IMR-90 (cell line): Measurements from ENCODE around the gene PRKCE. TPM values are rescaled to one million over a fixed set of nuclear protein-coding genes. Genes with fewer than 3 reads are reported as not detected.

ENCODE experiments used
- ATAC-seq: fragments of 200-7000 bp; cut with Tn5 transposase; 2 replicates; pipeline ENCODE4 v1.9.1; 2020; ENCODE audit warnings: low read depth, mild to moderate bottlenecking, moderate library complexity
- BruUV-seq: library from RNA; stranded (reverse); fragments of 400-500 nt; replicated peaks from 2 replicates; lab custom pipeline; 2021; lab: Mats Ljungman, UMichigan
- CTCF ChIA-PET: fragments of 300-600 bp; formaldehyde crosslinking; extraction: SDS; loops from one replicate; lab custom pipeline; 2021; ENCODE audit warnings: antibody characterized with exemption; lab: Yijun Ruan, JAX
- POLR2A ChIA-PET: fragments of 300-600 bp; sonication (Branson Sonifier 250); formaldehyde crosslinking; loops from one replicate; lab custom pipeline; 2022; ENCODE audit warnings: antibody characterized with exemption; ENCODE audit not compliant: unreplicated experiment; lab: Charles Lee
- DNase-seq: peaks from one replicate; pipeline ENCODE4 v3.0.0; 2013
- H2AFZ ChIP-seq: replicated peaks from 2 replicates; pipeline ENCODE3; 2013; ENCODE audit warnings: low read length, mild to moderate bottlenecking; ENCODE audit not compliant: poor library complexity
- H2AK5ac ChIP-seq: 2 replicates; pipeline ENCODE4 v1.6.1; 2013; ENCODE audit warnings: low read depth, low read length, inconsistent platforms
- H2AK9ac ChIP-seq: replicated peaks from 2 replicates; pipeline ENCODE3; 2013; ENCODE audit warnings: mild to moderate bottlenecking, low read depth, low read length, moderate library complexity; ENCODE audit not compliant: poor library complexity
- H2BK120ac ChIP-seq: 2 replicates; pipeline ENCODE4 v1.6.1; 2013; ENCODE audit warnings: low read depth, low read length, inconsistent platforms
- H2BK15ac ChIP-seq: 3 replicates; pipeline ENCODE4 v1.6.1; 2013; ENCODE audit warnings: low read depth, low read length, inconsistent platforms
- H2BK20ac ChIP-seq: 2 replicates; pipeline ENCODE4 v1.6.1; 2013; ENCODE audit warnings: low read depth, mild to moderate bottlenecking, inconsistent platforms, low read length, moderate library complexity
- H2BK5ac ChIP-seq: 2 replicates; pipeline ENCODE4 v1.6.1; 2013; ENCODE audit warnings: mild to moderate bottlenecking, low read depth, low read length, inconsistent platforms; ENCODE audit not compliant: poor library complexity, severe bottlenecking
- H3K14ac ChIP-seq: replicated peaks from 2 replicates; pipeline ENCODE4 v1.6.1; 2013; ENCODE audit warnings: low read depth, low read length, inconsistent platforms
- H3K18ac ChIP-seq: 2 replicates; pipeline ENCODE4 v1.6.1; 2013; ENCODE audit warnings: low read depth, low read length, control low read depth
- H3K23ac ChIP-seq: 2 replicates; pipeline ENCODE4 v1.6.1; 2013; ENCODE audit warnings: low read depth, low read length, inconsistent platforms
- H3K27ac ChIP-seq: 2 replicates; pipeline ENCODE4 v1.5.1; 2013; ENCODE audit warnings: mild to moderate bottlenecking, control low read depth, low read length; ENCODE audit not compliant: insufficient read depth
- H3K27me3 ChIP-seq: 2 replicates; pipeline ENCODE4 v1.6.1; 2013; ENCODE audit warnings: low read length; ENCODE audit not compliant: control insufficient read depth, insufficient read depth
- H3K36me3 ChIP-seq: 2 replicates; pipeline ENCODE4 v1.6.1; 2013; ENCODE audit warnings: low read length, mixed read lengths; ENCODE audit not compliant: control insufficient read depth, insufficient read depth
- H3K4ac ChIP-seq: 2 replicates; pipeline ENCODE4 v1.6.1; 2013; ENCODE audit warnings: low read depth, low read length, inconsistent platforms
- H3K4me1 ChIP-seq: 2 replicates; pipeline ENCODE4 v1.6.1; 2013; ENCODE audit warnings: low read length, mixed read lengths; ENCODE audit not compliant: control insufficient read depth, insufficient read depth
- H3K4me2 ChIP-seq: 2 replicates; pipeline ENCODE4 v1.6.1; 2013; ENCODE audit warnings: low read depth, mild to moderate bottlenecking, control low read depth, low read length, moderate library complexity
- H3K4me3 ChIP-seq: 2 replicates; pipeline ENCODE4 v1.5.1; 2013; ENCODE audit warnings: low read depth, mild to moderate bottlenecking, control low read depth, low read length, moderate library complexity; ENCODE audit not compliant: insufficient read depth
- H3K56ac ChIP-seq: 2 replicates; pipeline ENCODE4 v1.6.1; 2013; ENCODE audit warnings: low read length, inconsistent platforms; ENCODE audit not compliant: insufficient read depth; ENCODE audit errors: extremely low read depth
- H3K79me1 ChIP-seq, 2 experiments: 2 replicates each; pipeline ENCODE4 v1.6.1; 2013; ENCODE audit warnings: low read length in 2 of 2, inconsistent platforms in 1 of 2, low read depth in 1 of 2
- H3K9ac ChIP-seq: 2 replicates; pipeline ENCODE4 v1.6.1; 2013; ENCODE audit warnings: low read depth, low read length, control low read depth
- H3K9me1 ChIP-seq: 2 replicates; pipeline ENCODE4 v1.6.1; 2013; ENCODE audit warnings: low read length, inconsistent platforms; ENCODE audit not compliant: insufficient read depth
- H3K9me3 ChIP-seq: 2 replicates; pipeline ENCODE4 v1.6.1; 2013; ENCODE audit warnings: low read length; ENCODE audit not compliant: control insufficient read depth, insufficient read depth
- H4K20me1 ChIP-seq: 2 replicates; pipeline ENCODE4 v1.6.1; 2013; ENCODE audit warnings: low read length, inconsistent platforms; ENCODE audit not compliant: insufficient read depth
- H4K5ac ChIP-seq: 2 replicates; pipeline ENCODE4 v1.6.1; 2013; ENCODE audit warnings: mild to moderate bottlenecking, low read depth, low read length, control low read depth
- H4K8ac ChIP-seq, 2 experiments: 2 replicates each; pipeline ENCODE4 v1.6.1; 2013; ENCODE audit warnings: low read depth in 2 of 2, low read length in 2 of 2, control low read depth in 1 of 2, inconsistent platforms in 1 of 2
- H4K91ac ChIP-seq: 2 replicates; pipeline ENCODE4 v1.6.1; 2013; ENCODE audit warnings: low read depth, low read length, inconsistent platforms; ENCODE audit not compliant: insufficient read depth
- BHLHE40 ChIP-seq: fragments of 150-350 bp; IDR thresholded peaks from 2 replicates; pipeline ENCODE4 v1.6.1; 2016; ENCODE audit warnings: mild to moderate bottlenecking, low read depth, low read length
- CEBPB ChIP-seq: IDR thresholded peaks from 2 replicates; pipeline ENCODE4 v1.6.1; 2012; ENCODE audit warnings: low read depth, low read length, improper control_type of control experiment
- CHD1 ChIP-seq: IDR thresholded peaks from 2 replicates; pipeline ENCODE4 v1.6.1; 2012; ENCODE audit warnings: low read depth, low read length, improper control_type of control experiment
- ELK1 ChIP-seq: fragments of 150-350 bp; IDR thresholded peaks from 2 replicates; pipeline ENCODE4 v1.6.1; 2016; ENCODE audit warnings: low read depth, mild to moderate bottlenecking, low read length, moderate library complexity, borderline replicate concordance
- FOS ChIP-seq: fragments of 150-350 bp; IDR thresholded peaks from 2 replicates; pipeline ENCODE4 v1.6.1; 2016; ENCODE audit warnings: low read depth, low read length
- MAFK ChIP-seq: IDR thresholded peaks from 2 replicates; pipeline ENCODE4 v1.6.1; 2012; ENCODE audit warnings: low read depth, low read length, improper control_type of control experiment
- MAZ ChIP-seq: IDR thresholded peaks from 2 replicates; pipeline ENCODE4 v1.6.1; 2012; ENCODE audit warnings: low read depth, mild to moderate bottlenecking, low read length, improper control_type of control experiment, moderate library complexity, borderline replicate concordance
- MXI1 ChIP-seq: IDR thresholded peaks from 2 replicates; pipeline ENCODE4 v1.6.1; 2012; ENCODE audit warnings: low read depth, mild to moderate bottlenecking, low read length, moderate library complexity, borderline replicate concordance
- NFE2L2 ChIP-seq: fragments of 150-350 bp; IDR thresholded peaks from 2 replicates; pipeline ENCODE4 v1.6.1; 2016; ENCODE audit warnings: low read depth, mild to moderate bottlenecking, low read length
- POLR2A ChIP-seq: IDR thresholded peaks from 2 replicates; pipeline ENCODE4 v1.6.1; 2012; ENCODE audit warnings: mild to moderate bottlenecking, low read depth, low read length
- RAD21 ChIP-seq: IDR thresholded peaks from 2 replicates; pipeline ENCODE4 v1.6.1; 2012; ENCODE audit warnings: low read length, improper control_type of control experiment
- RCOR1 ChIP-seq: IDR thresholded peaks from 2 replicates; pipeline ENCODE4 v1.6.1; 2012; ENCODE audit warnings: mild to moderate bottlenecking, low read length, improper control_type of control experiment; ENCODE audit not compliant: insufficient replicate concordance
- RFX5 ChIP-seq: IDR thresholded peaks from 2 replicates; pipeline ENCODE4 v1.8.0; 2012; ENCODE audit warnings: low read depth, mild to moderate bottlenecking, low read length, moderate library complexity
- SMC3 ChIP-seq: fragments of 150-350 bp; IDR thresholded peaks from 2 replicates; pipeline ENCODE4 v1.6.1; 2016; ENCODE audit warnings: low read depth, mild to moderate bottlenecking, antibody characterized with exemption, low read length, moderate library complexity
- USF2 ChIP-seq: fragments of 150-350 bp; IDR thresholded peaks from 2 replicates; pipeline ENCODE4 v1.6.1; 2017; ENCODE audit warnings: mild to moderate bottlenecking, antibody characterized with exemption, low read length, low read depth
- WGBS, 2 experiments: methylation state at CpG; one replicate each; pipeline versions ENCODE4 v1.1.5 to v1.1.7; 2013; ENCODE audit warnings: missing lambda C conversion rate in 2 of 2; ENCODE audit not compliant: insufficient read length in 1 of 2; ENCODE audit errors: extremely low coverage in 2 of 2; 5-methylcytosine and 5-hydroxymethylcytosine counted together
- dilution Hi-C: fragments of 300-500 bp; cut with HindIII; formaldehyde crosslinking; loops from one replicate; pipeline ENCODE4 v1.14.3; 2018; ENCODE audit warnings: low sequenced_read_pairs; ENCODE audit not compliant: unreplicated experiment
- in situ Hi-C: fragments of 300-500 bp; cut with MboI; formaldehyde crosslinking; loops from 3 replicates; pipeline ENCODE4 v1.14.3; 2019; ENCODE audit warnings: low sequenced_read_pairs, inconsistent platforms, mixed read lengths
- intact Hi-C: fragments of 100-400 bp; cut with micrococcal nuclease; formaldehyde crosslinking; loops from 2 replicates; pipeline ENCODE4 v1.10.0; 2022
- polyA plus RNA-seq, 3 experiments: library from polyadenylated mRNA; depleted of rRNA; stranded (reverse); fragments of >200 nt; gene quantifications; 2 replicates each; pipeline ENCODE4 v1.2.3, GENCODE V29; 2012; ENCODE audit warnings: low replicate concordance in 1 of 3
- total RNA-seq: library from RNA; depleted of rRNA; stranded (reverse); fragments of >200 nt; gene quantifications from 2 replicates; pipeline ENCODE4 v1.2.3, GENCODE V29; 2012
- TF ChIP-seq, protein P1 (sequence below): conservative IDR thresholded peaks from 2 replicates; pipeline ENCODE4 v1.5.1; 2012; ENCODE audit warnings: mild to moderate bottlenecking, low read depth, low read length, improper control_type of control experiment

Gene PRKCE
- total and polyA plus RNA-seq, 2 of the 4 experiments (the other 2 are of a cell fraction): 8.1 to 32.4 TPM

- intact Hi-C loops (no loop called here), dilution Hi-C loops (no loop called here), in situ Hi-C loops (no loop called here)
- TF ChIP-seq USF2 (no peak), BHLHE40 (no peak), RCOR1 (no peak), CHD1 (no peak), MXI1 (no peak), SMC3 (no peak), MAFK (no peak), FOS (no peak), NFE2L2 (no peak), MAZ (no peak), CEBPB (no peak), RAD21 (no peak), POLR2A (no peak), ELK1 (no peak), RFX5 (no peak)
- TF ChIP-seq, protein P1, sequence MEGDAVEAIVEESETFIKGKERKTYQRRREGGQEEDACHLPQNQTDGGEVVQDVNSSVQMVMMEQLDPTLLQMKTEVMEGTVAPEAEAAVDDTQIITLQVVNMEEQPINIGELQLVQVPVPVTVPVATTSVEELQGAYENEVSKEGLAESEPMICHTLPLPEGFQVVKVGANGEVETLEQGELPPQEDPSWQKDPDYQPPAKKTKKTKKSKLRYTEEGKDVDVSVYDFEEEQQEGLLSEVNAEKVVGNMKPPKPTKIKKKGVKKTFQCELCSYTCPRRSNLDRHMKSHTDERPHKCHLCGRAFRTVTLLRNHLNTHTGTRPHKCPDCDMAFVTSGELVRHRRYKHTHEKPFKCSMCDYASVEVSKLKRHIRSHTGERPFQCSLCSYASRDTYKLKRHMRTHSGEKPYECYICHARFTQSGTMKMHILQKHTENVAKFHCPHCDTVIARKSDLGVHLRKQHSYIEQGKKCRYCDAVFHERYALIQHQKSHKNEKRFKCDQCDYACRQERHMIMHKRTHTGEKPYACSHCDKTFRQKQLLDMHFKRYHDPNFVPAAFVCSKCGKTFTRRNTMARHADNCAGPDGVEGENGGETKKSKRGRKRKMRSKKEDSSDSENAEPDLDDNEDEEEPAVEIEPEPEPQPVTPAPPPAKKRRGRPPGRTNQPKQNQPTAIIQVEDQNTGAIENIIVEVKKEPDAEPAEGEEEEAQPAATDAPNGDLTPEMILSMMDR: no peak
- no peak overlapping the region for H2AK9ac ChIP-seq
- no peaks in the 10 kb centered on the region for H3K36me3 ChIP-seq
- WGBS, 2 experiments: no CpG with 5 or more reads among the region's 3 CpGs
- H2BK20ac ChIP-seq: no peak overlapping the region
- no peak overlapping the region for H2AFZ ChIP-seq
- no peak overlapping the region for H3K56ac ChIP-seq
- H2BK5ac ChIP-seq: no peak overlapping the region
- no peak overlapping the region for H3K9ac ChIP-seq
- no peaks in the 10 kb centered on the region for H3K9me3 ChIP-seq
- H3K14ac ChIP-seq: no peak overlapping the region
- H3K18ac ChIP-seq: no peak overlapping the region
- ATAC-seq (peak; percentile 40), DNase-seq (no peak)
- H4K5ac ChIP-seq: no peak overlapping the region
- H3K4me1 ChIP-seq: no peaks in the 10 kb centered on the region; the same call in 1 of the 2 replicates
- no peak overlapping the region for H4K91ac ChIP-seq
- H2BK120ac ChIP-seq: no peak overlapping the region
- no peak overlapping the region for H3K23ac ChIP-seq
- no peak overlapping the region for H2AK5ac ChIP-seq
- H3K4ac ChIP-seq: no peak overlapping the region
- no peaks in the 10 kb centered on the region; a peak in 1 of 4 replicates for H3K79me1 ChIP-seq
- ChIA-PET POLR2A (interaction anchor here (0.6 kb wide), 1 partner anchor 98 kb away, joined by 3 read pairs; no protein-coding TSS in a partner anchor), CTCF (no interaction called here)
- no TSS peak for BruUV-seq
- no peaks in the 10 kb centered on the region for H3K27me3 ChIP-seq
- H4K20me1 ChIP-seq: no peaks in the 10 kb centered on the region
- no peak overlapping the region for H2BK15ac ChIP-seq
- no peak overlapping the region for H3K4me2 ChIP-seq
- no peak overlapping the region for H3K27ac ChIP-seq
- peaks cover under 1% of the 10 kb centered on the region; the same call in 1 of the 2 replicates for H3K9me1 ChIP-seq
- no peak overlapping the region for H3K4me3 ChIP-seq
- no peak overlapping the region for H4K8ac ChIP-seq
These were observed 475.7 kb downstream of the PRKCE start for GRCh38 chr2:46127176-46127575.
